Fibroblast of peridontal ligament (primary cell): ENCODE measurements around the gene DHRS12.

Experiments used
- DNase-seq: peaks from one replicate; pipeline ENCODE4 v3.0.0-alpha.2; 2010; ENCODE audit errors: extremely low read depth

Gene DHRS12

GRCh38 chr13:51781246-51782022 is 22.5 kb downstream of the DHRS12 start:
- DNase-seq: no peak

GRCh38 chr13:51780099-51780498 is 23.9 kb downstream of the DHRS12 start:
- no peak for DNase-seq

GRCh38 chr13:51778392-51778791 is 25.6 kb downstream of the DHRS12 start:
- no peak for DNase-seq

- no peak for DNase-seq
These were observed 26.0 kb downstream of the DHRS12 start for GRCh38 chr13:51777921-51778320.

- DNase-seq: no peak
These were observed 27.8 kb downstream of the DHRS12 start for GRCh38 chr13:51776179-51776578.

GRCh38 chr13:51773515-51773914 is 30.4 kb downstream of the DHRS12 start:
- no peak for DNase-seq

GRCh38 chr13:51772781-51773180 is 31.2 kb downstream of the DHRS12 start:
- DNase-seq: no peak

- no peak for DNase-seq
These were observed 31.9 kb downstream of the DHRS12 start for GRCh38 chr13:51772105-51772455.

- no peak for DNase-seq
These were observed 32.4 kb downstream of the DHRS12 start for GRCh38 chr13:51771418-51772104.

- no peak for DNase-seq
These were observed 33.1 kb downstream of the DHRS12 start for GRCh38 chr13:51770681-51771417.

GRCh38 chr13:51770160-51770559 is 33.8 kb downstream of the DHRS12 start:
- DNase-seq: no peak

- DNase-seq: no peak
These were observed 34.4 kb downstream of the DHRS12 start for GRCh38 chr13:51769455-51770127.

GRCh38 chr13:51768976-51769375 is 35.0 kb downstream of the DHRS12 start:
- DNase-seq: no peak

- DNase-seq: no peak
These were observed 35.5 kb downstream of the DHRS12 start for GRCh38 chr13:51768378-51768921.

- no peak for DNase-seq
These were observed 36.9 kb downstream of the DHRS12 start for GRCh38 chr13:51767100-51767499.

GRCh38 chr13:51765142-51765515 is 38.8 kb downstream of the DHRS12 start:
- peak; percentile 68 for DNase-seq

- peak; percentile 89 for DNase-seq
These were observed 39.5 kb downstream of the DHRS12 start for GRCh38 chr13:51764184-51765141.

GRCh38 chr13:51763486-51763885 is 40.5 kb downstream of the DHRS12 start:
- no peak for DNase-seq

GRCh38 chr13:51761643-51762350 is 42.2 kb downstream of the DHRS12 start:
- peak; percentile 26 for DNase-seq

GRCh38 chr13:51760592-51760991 is 43.4 kb downstream of the DHRS12 start:
- DNase-seq: peak; percentile 71
